Activated T-helper 1 cell treated with anti-CD3 and anti-CD28 coated beads, Interleukin-2, amount 50 U/mL, for 16 hours (primary cell): ENCODE measurements around the gene DGCR2.
"Not testable (repeated sequence)": the region's sequence is repeated elsewhere in the genome, so short reads cannot be mapped to it uniquely, and the experiment has no call there.

Experiments used
- DNase-seq, 2 donors: peaks; one replicate each; pipeline ENCODE4 v3.0.0-alpha.2; 2020; ENCODE audit warnings: low read depth in 1 of 2, low spot score in 1 of 2

Gene DGCR2

DNA sequence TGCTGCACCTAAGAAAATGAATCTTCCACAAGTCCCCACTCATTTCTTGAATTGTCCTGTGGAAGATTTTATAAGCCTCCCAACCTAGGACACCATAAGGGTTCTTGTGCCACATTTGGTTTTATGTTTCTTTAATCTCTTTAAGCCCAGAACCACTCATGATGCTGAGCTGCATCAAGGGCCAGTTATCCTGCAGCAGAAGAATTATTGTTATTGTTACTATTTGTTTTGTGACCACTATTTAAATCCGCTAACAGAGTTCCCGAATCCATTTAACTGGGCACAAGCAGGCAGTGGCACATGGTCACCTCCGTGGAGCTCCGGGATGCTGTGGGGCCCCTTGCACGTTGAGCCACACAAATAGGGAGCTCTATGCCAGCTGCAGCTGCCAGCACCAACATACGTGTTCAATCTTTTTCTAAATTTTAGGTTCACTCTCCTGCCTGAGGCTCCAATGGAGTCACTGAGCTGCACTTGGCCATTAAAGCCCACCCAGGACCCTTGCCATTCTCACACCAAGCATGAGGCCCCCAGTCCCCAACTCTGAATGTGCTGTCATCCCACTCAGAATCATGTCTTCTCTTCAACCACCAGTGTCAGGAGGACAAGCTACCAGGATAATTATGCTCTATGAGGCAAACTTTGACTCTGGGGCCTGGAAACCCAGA is 60.6 kb downstream of the DGCR2 start:
- DNase-seq: no peak

- no peak for DNase-seq
Observed at GRCh38 chr22:19060356-19061009, 61.7 kb downstream of the DGCR2 start.

DNA sequence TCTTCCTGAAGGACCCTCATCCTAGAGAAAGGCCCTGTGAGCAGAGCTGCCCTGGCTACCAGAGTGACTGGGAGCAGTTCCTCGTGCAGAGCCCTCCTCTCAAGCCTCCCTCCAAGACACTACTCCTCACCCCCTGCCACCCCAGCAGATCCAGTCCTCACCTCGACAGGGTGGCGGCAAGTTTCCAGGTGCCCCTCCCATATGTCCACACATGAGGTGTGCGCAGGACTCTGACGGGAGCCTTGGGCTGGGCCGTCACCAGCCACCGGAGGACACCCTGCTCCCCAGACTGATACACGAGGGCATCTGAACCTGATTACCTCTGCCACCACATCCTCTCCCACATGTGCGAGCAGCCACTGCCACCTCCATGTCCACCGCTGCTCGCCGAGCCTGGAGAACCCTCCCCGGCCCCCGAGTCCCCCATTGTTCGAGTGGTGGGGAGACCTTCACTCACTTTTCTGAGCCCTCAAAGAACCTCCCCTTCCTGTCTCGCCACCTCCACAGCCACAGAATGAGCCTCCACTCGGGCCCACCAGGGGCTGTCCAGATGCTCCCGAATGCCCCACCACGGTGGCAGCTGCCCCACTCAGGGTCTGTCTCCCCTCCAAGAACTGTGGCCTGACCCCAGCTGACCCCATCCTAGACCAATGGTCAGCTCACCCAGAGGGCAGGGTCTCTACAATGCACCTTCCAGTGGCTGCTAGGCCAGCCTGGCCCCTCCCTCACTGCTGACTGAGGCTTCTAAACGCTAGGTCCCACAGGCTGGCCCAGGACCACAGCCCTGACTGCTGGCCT is 62.5 kb downstream of the DGCR2 start:
- no peak for DNase-seq

GRCh38 chr22:19058713-19059451 is 63.3 kb downstream of the DGCR2 start:
- DNase-seq: no peak

DNA sequence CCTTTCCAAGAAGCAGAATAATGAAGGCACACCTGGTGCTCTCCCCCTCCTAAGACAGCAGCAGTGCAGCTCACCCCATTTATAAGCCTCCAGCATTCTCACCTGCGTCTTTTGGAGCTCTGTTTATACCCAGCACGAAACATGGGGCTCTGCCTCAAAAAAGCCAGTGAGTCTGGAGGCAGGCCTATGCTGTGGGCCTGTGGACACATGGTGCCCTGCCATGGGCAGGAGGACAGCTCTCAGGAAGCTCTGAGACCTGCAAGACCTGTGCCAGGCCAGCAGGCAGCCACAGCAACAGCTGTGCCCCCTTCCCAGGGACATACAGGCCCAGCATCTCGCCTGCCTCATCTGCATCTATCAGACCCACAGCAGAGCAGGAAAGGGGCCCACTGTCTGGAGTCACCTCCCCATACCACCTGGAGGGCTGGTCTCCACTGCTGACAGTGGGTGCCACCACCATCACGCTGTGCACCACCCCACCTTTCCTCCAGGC is 64.2 kb downstream of the DGCR2 start:
- DNase-seq: no peak

DNA sequence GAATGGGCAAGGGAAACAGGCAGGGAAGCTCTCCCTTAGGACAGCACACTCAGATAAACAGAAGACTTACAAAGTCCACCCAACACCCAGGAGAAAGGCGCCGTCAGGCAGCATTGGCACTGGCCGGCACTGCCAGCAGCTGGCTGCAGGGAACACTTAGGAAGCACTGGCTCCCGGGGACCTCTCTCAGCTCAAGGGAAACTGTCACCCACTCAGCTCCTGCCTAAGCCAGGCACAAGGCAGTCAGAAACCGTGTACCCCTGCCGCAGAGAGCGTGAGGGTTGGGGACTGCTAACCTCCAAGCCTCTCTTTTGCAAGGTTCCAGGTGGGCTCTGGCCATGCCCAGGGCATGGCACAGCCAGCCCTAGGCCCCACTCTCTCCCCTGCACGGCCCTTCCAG is 64.7 kb downstream of the DGCR2 start:
- DNase-seq: no peak

- DNase-seq: no peak
Observed at GRCh38 chr22:19056951-19057401, 65.2 kb downstream of the DGCR2 start.

- no peak for DNase-seq
Observed at GRCh38 chr22:19055801-19056200, 66.4 kb downstream of the DGCR2 start.

GRCh38 chr22:19052941-19053541 is 69.2 kb downstream of the DGCR2 start:
- DNase-seq: no peak

GRCh38 chr22:19051381-19052072 is 70.7 kb downstream of the DGCR2 start:
- no peak for DNase-seq

DNA sequence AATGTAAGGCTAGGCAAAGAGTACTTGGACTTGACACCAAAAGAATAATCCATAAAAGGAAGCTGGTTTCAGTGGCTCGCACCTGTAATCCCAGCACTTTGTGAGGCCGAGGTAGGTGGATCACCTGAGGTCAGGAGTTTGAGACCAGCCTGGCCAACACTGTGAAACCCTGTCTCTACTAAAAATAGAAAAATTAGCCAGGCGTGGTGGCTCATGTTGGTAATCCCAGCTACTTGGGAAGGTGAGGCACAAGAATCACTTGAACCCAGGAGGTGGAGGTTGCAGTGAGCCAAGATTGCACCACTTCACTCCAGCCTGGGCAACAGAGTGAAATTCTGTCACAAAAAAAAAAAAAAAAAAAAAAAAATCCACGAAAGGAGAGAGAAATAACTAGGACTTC is 71.4 kb downstream of the DGCR2 start:
- not testable (repeated sequence) for DNase-seq

DNA sequence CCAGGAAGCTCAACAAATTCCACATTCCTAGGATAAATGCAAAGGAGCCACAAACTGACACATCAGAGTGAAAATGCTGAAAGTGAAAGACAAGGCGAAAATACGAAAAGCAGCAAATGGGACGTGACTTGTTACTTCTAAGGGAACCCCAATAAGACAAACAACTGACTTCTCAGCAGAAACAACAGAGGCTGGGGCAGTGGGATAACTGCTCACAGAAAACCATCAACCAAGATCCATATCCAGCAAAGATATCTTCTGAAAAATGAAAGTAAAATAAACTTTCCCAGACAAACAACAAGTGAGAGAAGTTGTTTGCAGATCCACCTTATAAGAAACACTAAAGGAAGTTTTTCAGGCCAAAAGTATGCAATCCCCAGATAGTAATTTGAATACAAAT is 72.1 kb downstream of the DGCR2 start:
- no peak for DNase-seq

DNA sequence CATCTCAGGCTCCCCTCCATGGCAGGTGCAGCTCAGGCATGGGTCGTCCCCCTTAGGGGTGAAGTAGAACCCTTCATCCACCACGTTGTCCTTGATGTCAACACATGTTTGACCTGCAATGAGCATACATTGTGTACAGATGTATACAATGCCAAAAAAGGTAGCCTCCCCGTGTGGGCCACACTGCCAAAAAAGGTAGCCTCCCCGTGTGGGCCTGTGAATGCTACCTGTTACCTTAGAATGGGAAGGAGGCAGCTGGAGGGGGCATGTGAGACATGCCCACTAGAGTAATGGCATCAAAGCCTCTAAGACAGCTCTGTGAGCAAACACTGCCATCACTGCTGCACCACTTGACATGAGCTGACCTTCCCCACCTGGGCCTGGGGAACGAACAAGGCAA is 73.7 kb downstream of the DGCR2 start:
- no peak for DNase-seq

DNA sequence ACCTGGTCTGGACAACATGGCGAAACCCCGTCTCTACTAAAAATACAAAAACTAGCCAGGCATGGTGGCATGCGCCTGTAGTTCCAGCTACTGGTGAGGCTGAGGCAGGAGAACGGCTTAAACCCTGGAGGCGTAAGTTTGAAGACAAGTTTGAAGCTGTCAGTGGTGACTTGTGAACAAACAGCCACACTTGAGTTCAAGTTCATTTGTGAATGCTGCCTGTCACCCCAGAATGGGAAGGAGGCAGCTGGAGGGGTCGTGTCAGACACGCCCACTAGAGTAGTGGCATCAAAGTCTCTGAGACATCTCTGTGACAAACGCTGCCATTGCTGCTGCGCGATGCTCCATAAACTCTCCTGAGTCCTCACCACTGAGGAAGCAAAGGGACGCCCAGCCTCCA is 74.2 kb downstream of the DGCR2 start:
- no peak for DNase-seq

GRCh38 chr22:19046719-19047609 is 75.2 kb downstream of the DGCR2 start:
- DNase-seq: no peak

DNA sequence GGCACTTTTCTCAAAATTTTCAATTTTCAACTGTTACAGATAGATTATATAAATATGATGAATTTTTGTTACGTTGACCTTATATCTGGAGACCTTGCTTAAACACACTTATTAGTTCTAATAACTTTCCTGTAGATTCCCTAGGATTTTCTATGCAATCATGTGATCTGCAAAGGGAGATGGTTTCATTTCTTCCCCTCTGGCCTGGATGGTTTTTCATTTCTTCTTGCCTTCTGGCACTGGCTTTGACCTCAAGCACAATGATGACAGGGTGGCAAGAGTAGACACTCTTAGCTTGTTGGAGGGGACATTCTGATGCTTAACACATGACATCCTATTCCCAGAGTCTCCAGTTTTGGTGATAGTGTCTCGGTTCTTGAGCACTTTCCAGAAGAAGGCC is 75.9 kb downstream of the DGCR2 start:
- DNase-seq: no peak

DNA sequence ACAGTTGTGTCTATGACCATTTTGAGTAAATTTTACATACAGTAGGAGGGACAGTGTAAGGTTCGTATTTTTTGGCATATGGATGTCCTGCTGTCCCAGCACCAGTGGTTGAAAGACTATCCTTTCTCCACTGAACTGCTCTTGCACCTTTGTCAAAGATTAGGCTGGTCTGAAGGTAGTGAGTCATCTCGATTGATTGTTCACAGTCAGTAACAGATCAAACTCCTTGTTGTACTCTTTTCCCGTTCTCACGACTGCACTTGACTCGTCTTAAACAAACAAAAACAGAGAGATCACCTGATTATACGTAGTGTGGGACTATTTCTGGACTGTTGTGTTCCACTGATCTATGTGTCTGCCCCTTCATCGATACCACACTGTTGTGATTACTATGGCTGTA is 77.1 kb downstream of the DGCR2 start:
- DNase-seq: no peak

- no peak for DNase-seq
Observed at GRCh38 chr22:19044381-19044780, 77.8 kb downstream of the DGCR2 start.
